Astrocyte of the cerebellum (primary cell): ENCODE measurements around the gene MRPL14.

Source experiments
- DNase-seq: peaks from one replicate; pipeline ENCODE4 v3.0.0-alpha.2; 2011; ENCODE audit warnings: low read depth
- H3K4me3 ChIP-seq: 2 replicates; pipeline ENCODE4 v1.5.1; 2011; ENCODE audit warnings: mild to moderate bottlenecking, low read depth, low read length, moderate library complexity
- in situ Hi-C: cut with HindIII; loops from 2 replicates; pipeline ENCODE4 v1.10.0; 2017; ENCODE audit warnings: low sequenced_read_pairs
- TF ChIP-seq, protein P1 (sequence below): IDR thresholded peaks from 2 replicates; pipeline ENCODE4 v1.5.1; 2012; ENCODE audit warnings: low read length, low read depth, moderate library complexity, mild to moderate bottlenecking; ENCODE audit errors: missing control alignments

Gene MRPL14

GRCh38 chr6:44169154-44169553 lies 41.9 kb upstream of the MRPL14 start:
- in situ Hi-C loops, result no loop called here
- H3K4me3 ChIP-seq, result no peak overlapping the region
- TF ChIP-seq, protein P1, sequence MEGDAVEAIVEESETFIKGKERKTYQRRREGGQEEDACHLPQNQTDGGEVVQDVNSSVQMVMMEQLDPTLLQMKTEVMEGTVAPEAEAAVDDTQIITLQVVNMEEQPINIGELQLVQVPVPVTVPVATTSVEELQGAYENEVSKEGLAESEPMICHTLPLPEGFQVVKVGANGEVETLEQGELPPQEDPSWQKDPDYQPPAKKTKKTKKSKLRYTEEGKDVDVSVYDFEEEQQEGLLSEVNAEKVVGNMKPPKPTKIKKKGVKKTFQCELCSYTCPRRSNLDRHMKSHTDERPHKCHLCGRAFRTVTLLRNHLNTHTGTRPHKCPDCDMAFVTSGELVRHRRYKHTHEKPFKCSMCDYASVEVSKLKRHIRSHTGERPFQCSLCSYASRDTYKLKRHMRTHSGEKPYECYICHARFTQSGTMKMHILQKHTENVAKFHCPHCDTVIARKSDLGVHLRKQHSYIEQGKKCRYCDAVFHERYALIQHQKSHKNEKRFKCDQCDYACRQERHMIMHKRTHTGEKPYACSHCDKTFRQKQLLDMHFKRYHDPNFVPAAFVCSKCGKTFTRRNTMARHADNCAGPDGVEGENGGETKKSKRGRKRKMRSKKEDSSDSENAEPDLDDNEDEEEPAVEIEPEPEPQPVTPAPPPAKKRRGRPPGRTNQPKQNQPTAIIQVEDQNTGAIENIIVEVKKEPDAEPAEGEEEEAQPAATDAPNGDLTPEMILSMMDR, result no peak
- no peak for DNase-seq

- in situ Hi-C loops, result no loop called here
- DNase-seq, result no peak
- TF ChIP-seq, protein P1, result no peak
- H3K4me3 ChIP-seq, result no peak overlapping the region
Measured at GRCh38 chr6:44167567-44167966, 40.3 kb upstream of the MRPL14 start.

DNA sequence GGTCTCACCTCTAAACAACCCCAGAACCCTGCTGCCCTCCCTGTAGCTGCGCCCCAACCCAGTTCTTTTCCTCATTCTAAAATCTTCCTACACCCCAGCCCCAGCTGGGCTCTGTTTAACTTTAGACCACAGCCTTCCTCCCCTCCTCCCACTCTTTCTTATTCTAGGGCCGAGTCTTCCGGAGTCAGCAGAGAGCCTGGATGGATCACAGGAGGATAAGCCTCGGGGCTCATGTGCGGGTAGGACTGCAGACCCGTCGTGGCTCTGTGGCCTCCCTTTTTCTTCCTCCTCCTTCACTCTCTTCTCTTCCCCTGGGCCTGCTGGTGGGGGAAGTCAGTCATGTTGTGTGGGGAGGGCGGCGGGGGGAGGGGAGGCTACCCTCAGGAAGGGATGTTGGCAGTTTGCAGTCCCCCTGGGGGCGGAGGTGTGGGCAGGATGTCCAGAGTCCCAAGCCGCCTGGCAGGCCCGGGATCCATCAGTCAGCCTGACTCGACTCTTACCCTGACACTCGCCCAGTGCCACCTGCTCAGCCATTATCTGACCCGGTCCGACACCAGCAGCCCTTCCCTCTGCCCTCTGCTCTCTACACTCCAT lies 39.4 kb upstream of the MRPL14 start:
- TF ChIP-seq, protein P1, result no peak
- no peak overlapping the region for H3K4me3 ChIP-seq
- DNase-seq, result no peak
- in situ Hi-C loops, result no loop called here

GRCh38 chr6:44166116-44166515 lies 38.9 kb upstream of the MRPL14 start:
- DNase-seq, result no peak
- in situ Hi-C loops, result no loop called here

DNA sequence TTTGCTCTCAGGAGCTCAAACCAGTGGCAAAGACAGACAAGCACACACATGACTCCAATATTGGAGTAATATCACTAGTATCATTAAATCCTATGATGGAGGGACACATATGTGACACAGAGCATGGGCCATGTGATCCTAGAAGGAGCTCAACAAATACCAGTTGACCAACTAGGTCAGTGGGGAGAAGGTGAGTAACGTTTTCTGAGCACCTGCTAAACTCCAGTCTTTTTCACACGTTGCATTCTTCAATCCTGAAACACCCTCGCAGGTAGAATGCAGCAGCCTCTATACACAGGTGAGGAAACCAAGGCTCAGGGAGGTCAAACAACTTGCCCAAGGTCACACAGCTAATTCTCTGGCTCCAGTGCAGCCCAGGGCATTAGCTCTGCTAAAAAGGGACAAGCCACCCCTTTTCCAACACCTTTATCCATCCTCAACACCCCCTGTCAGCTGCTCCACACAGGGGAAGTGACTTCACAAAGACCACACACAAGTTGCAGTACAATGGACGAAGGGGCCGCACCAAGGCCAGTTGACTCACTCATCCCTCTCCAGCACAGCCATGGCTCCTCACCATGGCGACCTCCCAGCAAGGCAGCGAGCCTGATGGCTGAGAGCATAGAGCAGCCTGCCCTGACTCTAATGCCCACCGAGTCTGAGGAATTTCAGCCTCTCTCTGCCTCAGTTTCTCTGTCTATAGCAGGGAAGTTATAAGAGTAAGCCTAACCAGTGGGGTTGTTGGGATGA lies 35.8 kb upstream of the MRPL14 start:
- in situ Hi-C loops, result no loop called here
- no peak for DNase-seq
- H3K4me3 ChIP-seq, result no peak overlapping the region
- TF ChIP-seq, protein P1, result no peak

More at GRCh38 chr6:44166116-44166515, 38.9 kb upstream of the MRPL14 start:
- no peak overlapping the region for H3K4me3 ChIP-seq
- TF ChIP-seq, protein P1, result no peak

GRCh38 chr6:44161997-44162338 lies 34.7 kb upstream of the MRPL14 start:
- TF ChIP-seq, protein P1, result no peak
- no peak overlapping the region for H3K4me3 ChIP-seq
- in situ Hi-C loops, result no loop called here
- DNase-seq, result no peak
